B cell (primary cell): ENCODE data around the gene NKX6-2. TPM values are rescaled to one million over a fixed set of nuclear protein-coding genes. Genes with fewer than 3 reads are reported as not detected.

Experiments
- ATAC-seq: fragments of 200-7000 bp; cut with Tn5 transposase; one replicate; pipeline ENCODE4 v1.10.0; 2021; ENCODE audit warnings: low read depth, mild to moderate bottlenecking, moderate number of reproducible peaks, moderate library complexity
- CTCF ChIA-PET: fragments of 350-600 bp; sonication (Branson Sonifier 250); formaldehyde crosslinking; loops from one replicate; lab custom pipeline; 2021; ENCODE audit warnings: antibody characterized with exemption, inconsistent platforms; lab: Charles Lee
- POLR2A ChIA-PET: fragments of 350-600 bp; sonication (Branson Sonifier 250); formaldehyde crosslinking; loops from one replicate; lab custom pipeline; 2021; ENCODE audit warnings: antibody characterized with exemption; lab: Charles Lee
- DNase-seq: peaks from one replicate; pipeline ENCODE4 v3.0.0; 2013
- H2AFZ ChIP-seq: 2 replicates; pipeline ENCODE4 v1.6.1; 2012; ENCODE audit warnings: mild to moderate bottlenecking, low read depth, low read length; ENCODE audit not compliant: insufficient read depth, poor library complexity, severe bottlenecking
- H3K27ac ChIP-seq, 2 donors: 1 replicate in 1 of 2; 2 replicates in 1 of 2; pipeline ENCODE4 v1.5.1; 2012 to 2013; ENCODE audit warnings: low read length in 2 of 2, mild to moderate bottlenecking in 2 of 2, moderate library complexity in 1 of 2
- H3K27me3 ChIP-seq, 4 experiments: fragments of 200-600 bp in 1 of 4; sonication (generic) in 1 of 4; replicated peaks in 1 of 4; 1 replicate in 2 of 4; 2 replicates in 2 of 4; pipeline versions ENCODE4 v1.6.1 to v1.7.0; 2013 to 2016; ENCODE audit warnings: low read length in 3 of 4, mild to moderate bottlenecking in 2 of 4, mixed read lengths in 1 of 4, moderate library complexity in 1 of 4; ENCODE audit not compliant: insufficient read depth in 4 of 4, control insufficient read depth in 3 of 4; ENCODE audit errors: control extremely low read depth in 1 of 4
- H3K36me3 ChIP-seq, 2 experiments: replicated peaks in 1 of 2; 1 replicate in 1 of 2; 2 replicates in 1 of 2; pipeline versions ENCODE4 v1.6.1 to v1.7.1; 2013; ENCODE audit warnings: low read length in 1 of 2; ENCODE audit not compliant: insufficient read depth in 2 of 2, control insufficient read depth in 1 of 2; ENCODE audit errors: control extremely low read depth in 1 of 2, extremely low read depth in 1 of 2
- H3K4me1 ChIP-seq, 2 donors: fragments of 200-600 bp in 1 of 2; sonication (generic) in 1 of 2; 1 replicate in 1 of 2; 2 replicates in 1 of 2; pipeline versions ENCODE4 v1.5.1 to v1.6.1; 2013 to 2017; ENCODE audit warnings: low read length in 2 of 2; ENCODE audit not compliant: control insufficient read depth in 2 of 2, insufficient read depth in 2 of 2
- H3K4me2 ChIP-seq: replicated peaks from 2 replicates; pipeline ENCODE3; 2012; ENCODE audit warnings: mild to moderate bottlenecking, low read depth, low read length; ENCODE audit not compliant: poor library complexity, severe bottlenecking
- H3K4me3 ChIP-seq, 5 experiments: fragments of 200-600 bp in 1 of 5; sonication (generic) in 1 of 5; 1 replicate in 3 of 5; 2 replicates in 2 of 5; pipeline versions ENCODE4 v1.5.1 to v1.7.0; 2011 to 2016; ENCODE audit warnings: low read length in 4 of 5, mild to moderate bottlenecking in 4 of 5, low read depth in 2 of 5, control low read depth in 1 of 5, moderate library complexity in 1 of 5; ENCODE audit not compliant: insufficient read depth in 1 of 5; ENCODE audit errors: control extremely low read depth in 1 of 5, extremely low read depth in 1 of 5
- H3K79me2 ChIP-seq: fragments of 200-600 bp; sonication (generic); one replicate; pipeline ENCODE4 v1.6.0; 2016; ENCODE audit warnings: low read length; ENCODE audit not compliant: control insufficient read depth, insufficient read depth
- H3K9ac ChIP-seq: fragments of 200-600 bp; sonication (generic); 2 replicates; pipeline ENCODE4 v1.6.1; 2017; ENCODE audit warnings: mild to moderate bottlenecking, low read length, moderate library complexity
- H3K9me3 ChIP-seq, 3 donors: one replicate each; pipeline versions ENCODE4 v1.6.1 to v1.7.1; 2013; ENCODE audit warnings: low read length in 2 of 3; ENCODE audit not compliant: control insufficient read depth in 2 of 3, insufficient read depth in 1 of 3; ENCODE audit errors: control extremely low read depth in 1 of 3
- H4K20me1 ChIP-seq: 2 replicates; pipeline ENCODE4 v1.6.0; 2012; ENCODE audit warnings: mild to moderate bottlenecking, low read length; ENCODE audit not compliant: insufficient read depth, control insufficient read depth, poor library complexity, severe bottlenecking
- H3K27ac Mint-ChIP-seq: one replicate; pipeline ENCODE4 v1.8.0; 2021; ENCODE audit warnings: mixed read lengths
- H3K27me3 Mint-ChIP-seq: one replicate; pipeline ENCODE4 v1.8.0; 2021; ENCODE audit warnings: mixed read lengths
- H3K4me1 Mint-ChIP-seq: one replicate; pipeline ENCODE4 v1.8.0; 2021; ENCODE audit warnings: mixed read lengths
- H3K4me3 Mint-ChIP-seq: one replicate; pipeline ENCODE4 v1.8.0; 2021; ENCODE audit warnings: mixed read lengths
- H3K9me3 Mint-ChIP-seq: one replicate; pipeline ENCODE4 v1.8.0; 2022; ENCODE audit warnings: mixed read lengths; ENCODE audit not compliant: insufficient read depth
- EZH2 ChIP-seq: IDR thresholded peaks from 2 replicates; pipeline ENCODE4 v1.6.1; 2012; ENCODE audit warnings: borderline replicate concordance, low read depth, mild to moderate bottlenecking, moderate library complexity, low read length; ENCODE audit not compliant: insufficient read depth, poor library complexity, severe bottlenecking
- WGBS: methylation state at CpG from one replicate; pipeline ENCODE4 v1.1.5; 2013; ENCODE audit warnings: missing lambda C conversion rate; ENCODE audit not compliant: insufficient coverage; 5-methylcytosine and 5-hydroxymethylcytosine counted together
- intact Hi-C: fragments of 100-400 bp; cut with micrococcal nuclease; formaldehyde crosslinking; loops from one replicate; pipeline ENCODE4 v1.10.0; 2022
- polyA plus RNA-seq: library from polyadenylated mRNA; depleted of rRNA; stranded (reverse); fragments of >200 nt; gene quantifications from 2 replicates; pipeline ENCODE4 v1.2.3, GENCODE V29; 2012
- total RNA-seq, 2 donors: library from RNA; stranded (reverse); fragments of 120-200 nt in 1 of 2; gene quantifications; 1 replicate in 1 of 2; 2 replicates in 1 of 2; pipeline versions ENCODE4 v1.2.3 to v1.2.4, GENCODE V29; 2013 to 2022
- TF ChIP-seq, protein P1 (sequence below): fragments of 200-600 bp; IDR thresholded peaks from one replicate; pipeline ENCODE4 v1.8.0; 2022; ENCODE audit warnings: antibody characterized with exemption, mild to moderate bottlenecking

The NKX6-2 gene
- total and polyA plus RNA-seq, 2 donors (not counting 1 experiment from before 2014, with no cell fraction given) = not detected

DNA sequence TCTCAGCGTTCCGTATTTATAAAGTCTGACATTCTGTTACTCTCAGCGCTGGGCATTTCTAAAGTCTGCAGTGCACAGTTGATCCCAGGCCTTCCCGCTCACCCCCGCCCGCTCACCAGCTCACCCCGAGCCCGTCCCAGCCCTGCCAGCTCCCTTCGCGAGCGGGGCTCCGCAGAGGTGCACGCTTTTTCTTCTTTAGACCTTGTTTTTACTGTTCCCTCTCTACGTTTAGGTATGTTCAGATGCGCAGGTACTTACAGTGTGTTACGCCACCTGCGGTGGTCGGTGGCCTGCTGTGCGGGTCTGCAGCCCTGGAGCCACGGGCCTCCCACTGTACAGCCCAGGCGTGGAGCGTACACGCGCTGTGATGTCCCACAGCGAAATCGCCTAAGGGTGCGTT is 28.8 kb downstream of the NKX6-2 start:
- DNase-seq = no peak
- Histone ChIP-seq H3K79me2 (no peaks in the 10 kb centered on the region), H3K27me3 (no peaks in the 10 kb centered on the region), H3K9ac (no peak overlapping the region), H4K20me1 (no peaks in the 10 kb centered on the region), H3K4me3 (no peak overlapping the region), H2AFZ (no peak overlapping the region), H3K9me3 (peaks cover 0 to 40% (median 0%) of the 10 kb centered on the region in 3 donors), H3K4me2 (no peak overlapping the region), H3K27ac (no peak overlapping the region), H3K4me1 (no peaks in the 10 kb centered on the region), H3K36me3 (peaks cover 0 to 48% of the 10 kb centered on the region in 2 experiments)
- ATAC-seq = no peak
- ChIA-PET POLR2A (no interaction called here), CTCF (no interaction called here)
- Mint-ChIP-seq H3K9me3 (peaks cover 4% of the 10 kb centered on the region), H3K4me1 (no peaks in the 10 kb centered on the region), H3K4me3 (no peak overlapping the region), H3K27ac (no peak overlapping the region), H3K27me3 (no peaks in the 10 kb centered on the region)
- WGBS = 98% methylated on average over 27 of the region's 27 CpGs
- no peak for TF ChIP-seq EZH2
- TF ChIP-seq, protein P1, sequence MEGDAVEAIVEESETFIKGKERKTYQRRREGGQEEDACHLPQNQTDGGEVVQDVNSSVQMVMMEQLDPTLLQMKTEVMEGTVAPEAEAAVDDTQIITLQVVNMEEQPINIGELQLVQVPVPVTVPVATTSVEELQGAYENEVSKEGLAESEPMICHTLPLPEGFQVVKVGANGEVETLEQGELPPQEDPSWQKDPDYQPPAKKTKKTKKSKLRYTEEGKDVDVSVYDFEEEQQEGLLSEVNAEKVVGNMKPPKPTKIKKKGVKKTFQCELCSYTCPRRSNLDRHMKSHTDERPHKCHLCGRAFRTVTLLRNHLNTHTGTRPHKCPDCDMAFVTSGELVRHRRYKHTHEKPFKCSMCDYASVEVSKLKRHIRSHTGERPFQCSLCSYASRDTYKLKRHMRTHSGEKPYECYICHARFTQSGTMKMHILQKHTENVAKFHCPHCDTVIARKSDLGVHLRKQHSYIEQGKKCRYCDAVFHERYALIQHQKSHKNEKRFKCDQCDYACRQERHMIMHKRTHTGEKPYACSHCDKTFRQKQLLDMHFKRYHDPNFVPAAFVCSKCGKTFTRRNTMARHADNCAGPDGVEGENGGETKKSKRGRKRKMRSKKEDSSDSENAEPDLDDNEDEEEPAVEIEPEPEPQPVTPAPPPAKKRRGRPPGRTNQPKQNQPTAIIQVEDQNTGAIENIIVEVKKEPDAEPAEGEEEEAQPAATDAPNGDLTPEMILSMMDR = no peak
- intact Hi-C loops = no loop called here

DNA sequence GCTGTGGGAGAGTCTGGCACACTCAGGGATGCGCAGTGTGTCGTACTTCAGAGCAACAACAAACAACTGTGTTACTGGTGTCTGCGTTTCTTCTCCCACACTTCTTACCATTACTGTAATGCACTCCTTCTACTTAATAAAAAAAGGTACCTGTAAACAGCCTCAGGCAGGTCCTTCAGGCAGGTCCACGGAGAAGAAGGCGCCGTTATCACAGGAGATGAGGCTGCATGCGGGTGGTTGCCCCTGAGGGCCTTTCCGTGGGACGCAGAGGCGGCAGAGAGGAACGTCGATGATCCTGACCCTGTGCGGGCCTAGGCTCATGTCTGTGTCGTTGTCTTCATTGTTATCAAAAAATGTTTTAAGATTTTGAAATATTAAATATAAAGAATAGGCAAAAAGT is 29.4 kb downstream of the NKX6-2 start:
- ChIA-PET POLR2A (no interaction called here), CTCF (no interaction called here)
- Mint-ChIP-seq H3K4me3 (no peak overlapping the region), H3K27ac (no peak overlapping the region), H3K9me3 (peaks cover 4% of the 10 kb centered on the region), H3K4me1 (no peaks in the 10 kb centered on the region), H3K27me3 (no peaks in the 10 kb centered on the region)
- Histone ChIP-seq H3K9ac (no peak overlapping the region), H3K79me2 (no peaks in the 10 kb centered on the region), H3K4me1 (no peaks in the 10 kb centered on the region), H3K9me3 (peaks cover 0 to 46% (median 0%) of the 10 kb centered on the region in 3 donors), H3K36me3 (peaks cover 0 to 48% of the 10 kb centered on the region in 2 experiments), H3K4me2 (no peak overlapping the region), H4K20me1 (no peaks in the 10 kb centered on the region), H2AFZ (no peak overlapping the region), H3K4me3 (no peak overlapping the region), H3K27me3 (no peaks in the 10 kb centered on the region), H3K27ac (no peak overlapping the region)
- ATAC-seq (no peak), DNase-seq (no peak)
- 98% methylated on average over 6 of the region's 14 CpGs for WGBS
- TF ChIP-seq EZH2 = no peak
- TF ChIP-seq, protein P1 = no peak
- intact Hi-C loops = no loop called here
